ENCODE results near the gene BMS1. TPM values are rescaled to one million over a fixed set of nuclear protein-coding genes. Genes with fewer than 3 reads are reported as not detected.
"Not testable (repeated sequence)": the region's sequence is repeated elsewhere in the genome, so short reads cannot be mapped to it uniquely, and the experiment has no call there.

BMS1 gene, protein sequence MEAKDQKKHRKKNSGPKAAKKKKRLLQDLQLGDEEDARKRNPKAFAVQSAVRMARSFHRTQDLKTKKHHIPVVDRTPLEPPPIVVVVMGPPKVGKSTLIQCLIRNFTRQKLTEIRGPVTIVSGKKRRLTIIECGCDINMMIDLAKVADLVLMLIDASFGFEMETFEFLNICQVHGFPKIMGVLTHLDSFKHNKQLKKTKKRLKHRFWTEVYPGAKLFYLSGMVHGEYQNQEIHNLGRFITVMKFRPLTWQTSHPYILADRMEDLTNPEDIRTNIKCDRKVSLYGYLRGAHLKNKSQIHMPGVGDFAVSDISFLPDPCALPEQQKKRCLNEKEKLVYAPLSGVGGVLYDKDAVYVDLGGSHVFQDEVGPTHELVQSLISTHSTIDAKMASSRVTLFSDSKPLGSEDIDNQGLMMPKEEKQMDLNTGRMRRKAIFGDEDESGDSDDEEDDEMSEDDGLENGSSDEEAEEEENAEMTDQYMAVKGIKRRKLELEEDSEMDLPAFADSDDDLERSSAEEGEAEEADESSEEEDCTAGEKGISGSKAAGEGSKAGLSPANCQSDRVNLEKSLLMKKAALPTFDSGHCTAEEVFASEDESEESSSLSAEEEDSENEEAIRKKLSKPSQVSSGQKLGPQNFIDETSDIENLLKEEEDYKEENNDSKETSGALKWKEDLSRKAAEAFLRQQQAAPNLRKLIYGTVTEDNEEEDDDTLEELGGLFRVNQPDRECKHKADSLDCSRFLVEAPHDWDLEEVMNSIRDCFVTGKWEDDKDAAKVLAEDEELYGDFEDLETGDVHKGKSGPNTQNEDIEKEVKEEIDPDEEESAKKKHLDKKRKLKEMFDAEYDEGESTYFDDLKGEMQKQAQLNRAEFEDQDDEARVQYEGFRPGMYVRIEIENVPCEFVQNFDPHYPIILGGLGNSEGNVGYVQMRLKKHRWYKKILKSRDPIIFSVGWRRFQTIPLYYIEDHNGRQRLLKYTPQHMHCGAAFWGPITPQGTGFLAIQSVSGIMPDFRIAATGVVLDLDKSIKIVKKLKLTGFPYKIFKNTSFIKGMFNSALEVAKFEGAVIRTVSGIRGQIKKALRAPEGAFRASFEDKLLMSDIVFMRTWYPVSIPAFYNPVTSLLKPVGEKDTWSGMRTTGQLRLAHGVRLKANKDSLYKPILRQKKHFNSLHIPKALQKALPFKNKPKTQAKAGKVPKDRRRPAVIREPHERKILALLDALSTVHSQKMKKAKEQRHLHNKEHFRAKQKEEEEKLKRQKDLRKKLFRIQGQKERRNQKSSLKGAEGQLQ
- total RNA-seq: 10 to 100 TPM; 10.6 to 13.2 TPM
- long read RNA-seq, full-length matches to known transcripts: 6 of 40 reads
- long read RNA-seq, partial matches to known transcripts: 32 of 40 reads
- long read RNA-seq, other reads (novel, unspliced or antisense): 2 of 40 reads

DNA sequence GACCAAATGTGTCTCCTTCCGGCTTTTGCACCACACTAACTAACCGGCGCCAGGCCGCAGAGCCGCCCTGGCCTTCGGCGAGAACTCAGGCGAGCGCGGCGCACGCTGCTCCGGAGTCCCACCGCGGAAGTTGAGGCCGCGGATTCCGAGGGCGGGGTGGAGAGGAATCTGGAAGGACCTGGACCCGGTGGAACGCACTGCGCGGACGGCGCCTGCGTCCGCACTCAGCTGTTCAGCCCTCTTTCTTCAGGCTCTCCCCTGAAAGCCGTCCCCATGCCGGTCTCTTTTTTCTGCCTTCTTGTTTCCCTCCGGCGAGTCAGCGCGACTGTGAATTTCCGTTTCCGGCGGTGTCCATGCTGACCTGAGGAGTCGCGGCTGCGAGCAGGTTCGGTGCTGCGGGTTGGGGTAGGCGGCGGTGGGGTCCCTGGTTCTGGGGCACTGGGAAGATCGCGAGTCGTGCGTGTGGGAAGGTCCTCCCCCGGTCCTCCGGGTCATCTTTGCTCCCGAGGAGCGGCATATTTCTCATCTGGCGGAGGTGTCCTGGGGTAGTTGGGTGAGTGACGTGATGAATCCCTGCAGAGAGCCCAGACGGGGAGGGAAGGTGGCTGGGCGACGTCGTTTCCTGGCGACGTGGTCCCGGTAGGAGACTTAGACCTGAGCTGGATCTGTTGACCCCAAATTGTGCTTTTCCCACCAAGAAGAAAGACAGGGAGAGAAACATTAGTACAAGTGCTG lies at the start of gene BMS1:
Gene BMS1, plus strand, starts transcription at position 350 of the 735 bp plus-strand sequence. CDS start 1,600 bp downstream, outside the sequence.
- ATAC-seq (peak; percentile 94), DNase-seq (peak; percentile 89 to 91)
- intact Hi-C loops (cut with DNase I, micrococcal nuclease): no loop called here

DNA sequence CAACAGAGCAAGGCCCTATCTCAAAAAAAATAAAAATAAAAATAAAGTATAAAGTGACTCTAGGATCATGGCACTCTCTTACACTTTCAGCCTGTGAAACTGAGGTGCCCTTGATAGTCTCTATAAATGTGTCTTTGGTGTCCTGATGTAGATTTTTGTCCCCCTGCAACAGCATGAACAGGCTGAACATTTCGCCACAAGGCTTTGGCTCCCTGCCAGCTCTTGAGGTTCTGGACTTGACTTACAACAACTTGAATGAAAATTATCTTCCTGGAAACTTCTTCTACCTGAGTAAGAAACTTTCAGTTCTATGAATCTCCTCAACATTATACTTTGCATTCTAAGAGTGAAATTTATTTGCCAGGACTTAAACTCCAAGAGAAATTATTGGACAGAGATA lies 48.1 kb upstream of the BMS1 start:
- intact Hi-C loops (cut with DNase I, micrococcal nuclease): no loop called here
- ATAC-seq (no peak), DNase-seq (peak in 1 of 2 donors; percentile 16)

DNA sequence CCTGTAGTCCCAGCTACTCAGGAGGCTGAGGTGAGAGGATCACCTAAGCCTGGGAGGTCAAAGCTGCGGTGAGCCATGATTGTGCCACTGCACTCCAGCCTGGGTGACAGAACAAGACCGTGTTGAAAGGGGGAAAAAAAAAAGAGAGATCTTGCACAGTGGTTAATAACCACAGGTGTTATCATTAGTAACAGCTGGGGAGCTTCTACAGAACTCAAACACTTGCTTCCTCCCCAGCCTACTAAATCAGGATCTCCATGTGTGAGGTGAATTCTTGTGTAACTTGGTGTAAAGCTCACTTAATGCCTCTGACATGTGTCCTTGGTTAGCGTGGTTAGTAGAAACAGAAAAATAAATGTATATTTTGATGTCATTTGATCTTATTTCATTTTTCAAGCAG lies 43.9 kb upstream of the BMS1 start:
- ATAC-seq: no peak
- intact Hi-C loops (cut with DNase I, micrococcal nuclease): no loop called here
- DNase-seq: no peak

DNA sequence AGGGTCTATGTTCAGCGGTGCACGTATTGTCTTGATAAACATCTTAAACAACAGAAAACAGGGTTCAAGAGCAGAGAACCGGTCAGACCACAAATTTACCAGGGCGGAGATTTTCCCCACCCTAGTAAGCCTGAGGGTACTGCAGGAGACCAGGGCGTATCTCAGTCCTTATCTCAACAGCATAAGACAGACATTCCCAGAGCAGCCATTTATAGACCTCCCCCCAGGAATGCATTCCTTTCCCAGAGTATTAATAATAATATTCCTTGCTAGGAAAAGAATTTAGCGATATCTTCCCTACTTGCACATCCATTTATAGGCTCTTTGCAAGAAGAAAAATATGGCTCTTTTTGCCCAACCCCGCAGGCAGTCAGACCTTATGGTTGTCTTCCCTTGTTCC lies 41.1 kb upstream of the BMS1 start:
- ATAC-seq; DNase-seq; intact Hi-C loops (cut with DNase I, micrococcal nuclease): not testable (repeated sequence)

DNA sequence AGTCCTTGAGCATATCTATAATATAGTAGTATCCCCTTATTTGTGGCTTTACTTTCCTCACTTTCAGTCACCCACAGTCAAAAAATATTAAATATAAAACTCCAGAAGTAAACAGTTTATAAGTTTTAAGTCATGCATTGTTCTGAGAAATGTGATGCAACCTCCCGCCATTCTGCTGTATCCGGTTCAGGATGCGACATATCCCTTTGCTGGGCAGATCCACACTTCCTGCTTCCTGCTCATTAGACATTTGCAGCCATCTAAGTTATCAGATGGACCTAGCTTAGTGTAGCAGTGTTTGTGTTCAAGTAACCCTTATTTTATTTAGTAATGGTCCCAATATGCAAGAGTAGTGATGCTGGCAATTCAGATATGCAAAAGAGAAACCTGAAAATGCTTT lies 38.9 kb upstream of the BMS1 start:
- intact Hi-C loops (cut with DNase I, micrococcal nuclease): no loop called here
- DNase-seq: no peak
- ATAC-seq: no peak

DNA sequence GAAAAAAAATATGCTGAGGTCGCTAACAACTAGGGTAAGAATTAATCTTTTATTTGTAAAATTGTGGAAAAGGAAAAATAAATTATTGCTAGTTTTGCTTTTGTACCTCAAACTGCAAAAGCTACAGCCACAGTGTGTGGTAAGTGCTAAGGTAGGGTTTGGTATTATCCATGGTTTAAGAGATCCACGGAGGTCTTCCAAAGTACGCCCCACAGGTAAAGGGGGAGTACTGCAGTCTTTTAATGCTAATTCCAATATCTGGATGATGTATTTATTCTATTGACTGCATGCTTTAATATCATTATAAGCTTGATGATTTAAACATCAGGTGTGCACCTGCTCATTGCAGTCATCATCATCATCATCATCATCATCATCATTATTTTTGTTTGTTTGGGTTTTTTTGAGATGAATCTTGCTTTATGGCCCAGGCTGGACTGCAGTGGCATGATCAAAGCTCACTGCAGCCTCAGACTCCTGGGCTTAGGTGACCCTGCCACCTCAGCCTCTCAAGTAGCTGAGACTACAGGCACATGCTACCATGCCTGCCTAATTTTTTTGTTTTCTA lies 38.4 kb upstream of the BMS1 start:
- intact Hi-C loops (cut with DNase I, micrococcal nuclease): no loop called here
- DNase-seq (no peak), ATAC-seq (no peak)

DNA sequence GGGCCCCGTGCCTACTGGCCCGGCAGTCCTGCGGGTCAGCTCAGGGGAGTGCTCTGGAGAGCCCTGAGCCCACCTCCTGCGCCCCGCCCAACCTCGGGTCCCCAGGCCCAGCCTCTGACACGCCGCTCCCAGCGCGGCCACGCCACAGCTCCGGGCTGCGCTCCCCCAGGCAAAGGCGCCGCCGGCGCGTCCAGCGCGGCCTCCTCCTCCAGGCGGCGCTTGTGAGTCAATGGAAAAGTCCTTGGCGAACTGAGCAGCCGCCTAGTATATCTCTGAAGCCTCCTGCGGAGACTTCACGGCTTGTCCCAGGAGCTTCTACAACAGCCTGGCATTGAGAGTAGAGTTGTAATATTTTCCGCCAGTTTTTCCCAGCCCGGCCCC lies 29.5 kb upstream of the BMS1 start:
- DNase-seq (peak; percentile 67 to 87), ATAC-seq (peak; percentile 94)
- intact Hi-C loops (cut with DNase I, micrococcal nuclease): loop anchor here in 1 of 2 donors (10.0 kb wide), 1 partner anchor 352 kb away; no protein-coding TSS in a partner anchor

DNA sequence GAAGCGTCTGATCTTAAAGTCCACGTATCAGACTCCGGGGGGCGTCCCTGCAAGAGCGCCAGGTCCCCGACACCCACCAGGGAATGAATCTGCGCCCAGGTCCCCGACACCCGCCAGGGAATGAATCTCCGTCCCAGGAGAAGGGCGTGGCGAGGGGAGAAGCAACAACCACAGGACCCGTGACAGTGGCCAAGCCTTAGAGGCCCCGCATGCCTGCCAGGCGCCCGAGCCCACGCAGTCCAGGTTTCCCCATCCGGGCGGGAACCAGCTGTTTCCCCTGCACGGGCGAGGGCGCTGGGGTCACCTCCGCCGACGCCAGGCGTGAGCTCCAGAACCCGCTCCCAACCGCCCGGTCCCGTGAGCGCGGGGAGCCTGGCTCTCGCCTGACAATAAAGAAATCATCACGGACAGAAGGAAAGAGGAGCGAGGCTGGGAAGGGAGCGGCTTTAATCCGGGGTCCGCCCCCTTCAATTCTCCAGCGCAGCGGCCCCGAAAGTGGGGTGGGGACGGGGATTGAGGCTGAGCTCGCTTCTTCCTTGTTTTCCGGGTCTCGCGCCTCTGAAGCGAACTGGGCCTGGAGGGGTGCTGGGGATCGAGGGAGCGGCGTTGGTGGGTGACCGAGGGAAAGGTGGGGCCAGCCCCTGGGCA lies 29.0 kb upstream of the BMS1 start:
- peak; percentile 37 for ATAC-seq
- DNase-seq: no peak
- intact Hi-C loops (cut with DNase I, micrococcal nuclease): loop anchor here in 1 of 2 donors (10.0 kb wide), 1 partner anchor 351 kb away; no protein-coding TSS in a partner anchor

DNA sequence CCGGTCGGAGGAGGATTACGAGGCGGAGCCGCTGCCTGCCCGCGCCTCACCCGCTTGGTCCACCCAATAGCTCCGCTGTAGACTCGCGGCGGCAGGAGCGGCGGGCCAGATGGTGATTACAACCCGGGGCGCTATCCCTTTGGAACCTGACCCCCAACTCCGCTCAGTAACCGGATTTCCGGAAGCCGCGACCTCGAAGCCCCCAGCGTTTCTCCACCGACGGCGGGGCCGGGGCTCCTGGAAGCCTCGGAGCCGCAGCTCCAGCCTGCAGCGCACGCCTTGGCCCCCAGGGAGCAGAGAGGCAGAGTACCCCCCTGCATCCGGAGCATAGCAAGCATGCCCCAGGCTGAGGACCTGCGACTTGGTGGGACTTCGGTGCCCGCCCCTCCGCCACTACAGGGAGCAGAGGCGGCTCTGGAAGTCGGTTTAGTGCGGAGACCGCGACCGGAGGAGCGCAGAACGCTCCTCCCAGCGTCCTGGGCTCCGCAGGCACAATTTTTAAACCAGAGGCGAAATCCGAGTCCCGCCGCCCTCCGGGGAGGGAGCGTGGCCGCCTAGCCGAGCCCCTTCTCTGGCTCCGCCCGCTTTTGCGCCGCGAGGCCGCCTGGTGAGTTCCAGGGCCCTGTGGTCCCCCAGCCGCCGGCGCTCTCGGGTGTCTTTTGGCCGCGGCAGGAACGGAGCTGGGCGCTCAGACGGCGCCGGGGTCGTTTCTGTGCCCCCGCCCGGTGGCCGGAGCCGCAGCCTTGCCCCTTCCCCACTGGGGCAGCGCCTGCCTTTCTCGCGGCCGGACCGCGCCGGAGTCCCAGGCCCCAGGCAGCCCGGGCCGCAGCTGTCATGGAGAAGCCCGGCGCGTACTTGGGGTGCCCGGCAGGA lies 28.2 kb upstream of the BMS1 start:
- DNase-seq: peak in 1 of 2 donors; percentile 37
- intact Hi-C loops (cut with DNase I, micrococcal nuclease): loop anchor here in 1 of 2 donors (10.0 kb wide), 1 partner anchor 350 kb away; no protein-coding TSS in a partner anchor
- peak; percentile 60 for ATAC-seq

DNA sequence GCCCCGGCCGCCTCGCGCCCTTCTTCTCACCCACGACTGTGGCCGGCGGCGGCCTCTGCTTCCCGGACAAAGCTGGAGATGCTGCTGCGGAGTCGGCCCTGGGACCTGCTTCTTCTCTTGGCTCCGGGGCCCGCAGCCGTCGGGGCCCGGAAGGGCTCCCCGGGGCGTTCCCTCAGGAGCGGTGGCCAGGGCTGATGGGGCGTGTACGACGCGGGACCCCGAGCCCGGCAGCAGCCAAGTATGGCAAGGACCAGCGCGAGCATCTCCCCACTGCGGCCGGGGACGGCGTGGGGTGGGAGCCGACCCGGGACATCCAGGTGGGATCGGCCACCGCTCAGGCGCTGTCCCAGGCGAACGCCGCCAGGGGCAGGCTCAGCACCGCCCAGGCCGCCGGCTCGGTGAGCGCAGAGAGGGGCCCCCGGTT lies 27.6 kb upstream of the BMS1 start:
- intact Hi-C loops (cut with DNase I, micrococcal nuclease): loop anchor here in 1 of 2 donors (10.0 kb wide), 1 partner anchor 350 kb away; no protein-coding TSS in a partner anchor
- DNase-seq: no peak
- ATAC-seq: no peak

DNA sequence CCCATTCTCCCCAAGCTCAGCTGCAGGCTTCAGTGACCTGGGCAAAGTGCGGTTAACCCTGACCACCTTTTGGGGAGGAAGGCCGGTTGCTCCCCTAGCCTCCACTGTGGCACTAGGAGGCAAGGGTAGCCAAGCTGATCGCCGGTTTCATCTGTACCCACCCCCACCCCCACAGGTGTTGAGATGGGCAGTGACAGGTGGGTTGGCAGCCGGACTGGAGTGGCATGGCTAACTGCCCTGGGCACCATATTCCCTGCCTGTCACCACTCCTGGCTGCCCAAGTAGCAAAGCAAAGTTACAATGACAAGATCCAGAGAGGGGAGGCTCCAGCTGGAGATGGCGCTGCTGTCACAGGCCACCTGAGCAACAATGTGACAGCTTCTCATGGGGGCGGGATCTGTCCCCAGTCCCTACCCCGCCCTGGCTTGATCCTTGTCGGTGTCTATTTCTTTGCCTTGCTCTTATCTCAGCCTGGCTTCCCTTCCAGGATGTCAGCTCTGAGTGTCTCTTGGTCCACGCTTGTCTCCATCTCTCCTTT lies 27.0 kb upstream of the BMS1 start:
- DNase-seq (no peak), ATAC-seq (no peak)
- intact Hi-C loops (cut with DNase I, micrococcal nuclease): loop anchor here in 1 of 2 donors (10.0 kb wide), 1 partner anchor 349 kb away; no protein-coding TSS in a partner anchor

DNA sequence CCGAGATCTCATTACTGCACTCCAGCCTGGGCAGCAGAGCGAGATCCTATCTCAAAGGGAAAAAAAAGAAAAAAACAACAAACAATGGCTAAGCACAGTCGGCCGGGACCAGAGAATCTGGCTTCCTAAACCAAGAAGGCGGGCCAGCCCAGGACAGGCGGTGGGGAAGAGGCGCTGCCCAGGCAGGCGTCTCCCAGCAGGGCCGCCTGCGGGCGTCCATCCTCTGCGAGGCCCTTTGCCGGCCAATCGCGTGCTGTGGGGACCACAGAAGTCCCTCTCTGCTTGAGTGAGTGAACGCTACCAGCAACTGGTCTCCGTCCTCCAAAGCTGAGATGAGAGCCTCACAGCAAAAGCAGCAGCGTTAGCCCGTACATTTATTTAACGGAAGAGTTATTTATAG lies 14.7 kb upstream of the BMS1 start:
- intact Hi-C loops (cut with DNase I, micrococcal nuclease): no loop called here
- DNase-seq: no peak
- ATAC-seq: no peak

DNA sequence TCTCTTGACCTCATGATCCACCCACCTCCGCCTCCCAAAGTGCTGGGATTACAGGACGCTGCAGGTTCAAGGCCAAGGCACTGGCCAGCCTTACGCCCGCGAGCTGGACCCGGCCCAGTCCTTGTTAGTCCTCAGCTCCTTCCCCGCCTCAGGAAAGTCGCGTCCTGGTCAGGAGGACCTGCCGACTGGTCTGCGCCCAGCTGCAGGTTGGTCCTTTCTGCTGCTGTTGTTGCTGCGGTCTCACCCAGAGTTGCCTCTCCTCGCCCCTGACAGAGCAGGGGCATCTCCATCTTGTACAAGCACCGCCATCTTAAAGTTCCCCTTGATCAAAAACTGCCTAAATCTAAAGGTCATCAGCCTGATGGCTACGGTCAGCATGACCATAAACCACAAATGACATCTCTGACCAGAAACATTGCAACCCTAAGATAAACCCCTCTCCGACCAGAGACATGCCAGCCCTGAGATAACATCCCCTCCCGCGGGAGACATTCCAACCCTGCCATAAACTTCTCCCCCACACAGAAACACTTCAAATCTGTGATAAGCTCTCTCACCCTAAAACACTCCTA lies 13.9 kb upstream of the BMS1 start:
- no peak for DNase-seq
- intact Hi-C loops (cut with DNase I, micrococcal nuclease): no loop called here
- ATAC-seq: no peak

DNA sequence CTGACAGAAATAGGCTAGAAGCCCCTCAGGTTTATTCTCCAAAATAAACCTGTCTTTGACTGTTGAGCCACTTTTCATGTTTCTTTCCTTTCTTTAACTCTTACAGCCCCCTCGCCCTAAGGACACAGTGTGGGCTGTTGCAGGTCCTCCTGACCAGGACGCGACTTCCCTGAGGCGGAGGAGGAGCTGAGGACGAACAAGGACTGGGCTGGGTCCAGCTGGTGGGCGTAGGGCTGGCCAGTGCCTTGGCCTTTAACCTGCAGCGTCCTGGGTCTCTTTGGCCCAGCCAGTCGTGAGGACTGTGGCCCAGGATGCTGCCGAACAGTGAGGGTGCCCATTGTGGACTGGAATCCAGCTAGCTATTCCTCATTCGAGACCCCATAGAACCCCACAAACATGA lies 13.4 kb upstream of the BMS1 start:
- ATAC-seq: no peak
- no peak for DNase-seq
- intact Hi-C loops (cut with DNase I, micrococcal nuclease): no loop called here

DNA sequence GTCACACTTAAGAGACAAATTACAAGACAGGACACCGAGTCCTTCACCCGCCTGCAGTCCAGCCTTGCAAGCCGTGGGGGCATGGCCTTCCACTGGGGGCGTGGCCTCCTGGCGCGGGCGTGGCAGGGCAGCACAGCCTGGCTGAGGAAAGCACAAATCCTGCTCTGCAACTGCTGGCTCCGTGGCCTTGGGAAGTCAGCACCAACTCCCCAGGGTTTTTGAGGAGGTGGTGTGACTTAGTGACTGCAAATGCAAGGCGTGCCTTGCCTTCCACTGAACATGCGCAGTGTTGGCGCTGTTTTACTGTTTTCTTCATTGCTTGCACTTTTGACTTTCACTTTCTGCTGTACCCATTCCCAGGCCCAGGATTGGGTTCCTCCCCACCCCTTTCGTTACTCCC lies 12.9 kb upstream of the BMS1 start:
- DNase-seq (peak; percentile 68 to 79), ATAC-seq (peak; percentile 96)
- intact Hi-C loops (cut with DNase I, micrococcal nuclease): no loop called here

DNA sequence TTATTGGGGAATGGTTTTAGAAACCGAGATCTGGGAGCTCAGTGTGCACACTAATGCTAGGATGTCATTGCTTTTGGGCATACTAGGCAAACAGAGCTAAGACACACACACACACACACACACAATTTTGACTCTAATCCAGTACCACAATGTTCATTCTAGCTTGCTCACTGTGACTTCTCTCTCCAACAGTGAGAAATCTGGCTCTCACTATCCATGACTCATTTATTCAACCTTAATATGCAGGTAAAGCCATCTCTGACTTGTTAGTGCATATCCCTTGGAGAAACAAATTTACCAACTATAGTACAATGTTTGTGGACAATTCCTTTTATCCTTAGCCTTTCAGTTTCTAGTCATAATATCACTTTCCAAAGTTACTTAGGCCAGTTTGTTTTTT lies 5.9 kb upstream of the BMS1 start:
- intact Hi-C loops (cut with DNase I, micrococcal nuclease): no loop called here
- DNase-seq (no peak), ATAC-seq (no peak)
